PC-9 (cell line): Measurements from ENCODE around the gene PALD1. TPM values are rescaled to one million over a fixed set of nuclear protein-coding genes. Genes with fewer than 3 reads are reported as not detected.

ENCODE experiments used
- BruUV-seq: library from RNA; stranded (reverse); fragments of 400-500 nt; replicated peaks from 2 replicates; lab custom pipeline; 2021; lab: Mats Ljungman, UMichigan
- CTCF ChIA-PET: fragments of 300-600 bp; sonication (Branson Sonifier 250); formaldehyde crosslinking; loops from one replicate; lab custom pipeline; 2022; ENCODE audit warnings: antibody characterized with exemption; lab: Charles Lee
- POLR2A ChIA-PET: fragments of 300-600 bp; sonication (Branson Sonifier 250); formaldehyde crosslinking; loops from one replicate; lab custom pipeline; 2022; ENCODE audit warnings: antibody characterized with exemption; ENCODE audit not compliant: unreplicated experiment; lab: Charles Lee
- DNase-seq, 2 experiments: peaks; one replicate each; pipeline versions ENCODE4 v3.0.0 to v3.0.0-alpha.2; 2015 to 2022; ENCODE audit warnings: mixed read lengths in 1 of 2
- H2AFZ ChIP-seq: fragments of 200-600 bp; sonication (generic); 2 replicates; pipeline ENCODE4 v1.8.1; 2017; ENCODE audit warnings: antibody characterized with exemption
- H3F3A ChIP-seq: fragments of 200-600 bp; sonication (generic); 2 replicates; pipeline ENCODE4 v1.8.1; 2017; ENCODE audit warnings: antibody characterized with exemption, mild to moderate bottlenecking, low read depth; ENCODE audit not compliant: insufficient read depth
- H3K27ac ChIP-seq: fragments of 200-600 bp; sonication (generic); 2 replicates; pipeline ENCODE4 v1.6.1; 2016; ENCODE audit warnings: mixed run types
- H3K27me3 ChIP-seq: fragments of 200-600 bp; sonication (generic); 2 replicates; pipeline ENCODE4 v1.6.1; 2016; ENCODE audit warnings: low read depth, mixed run types; ENCODE audit not compliant: insufficient read depth
- H3K36me3 ChIP-seq: fragments of 200-600 bp; sonication (generic); 2 replicates; pipeline ENCODE4 v1.6.1; 2016; ENCODE audit warnings: low read depth, mixed run types
- H3K4me1 ChIP-seq: fragments of 200-600 bp; sonication (generic); replicated peaks from 2 replicates; pipeline ENCODE4 v1.6.1; 2016; ENCODE audit warnings: mixed run types; ENCODE audit not compliant: insufficient read depth
- H3K4me2 ChIP-seq: fragments of 200-600 bp; sonication (generic); 2 replicates; pipeline ENCODE4 v1.6.1; 2017; ENCODE audit warnings: mixed run types
- H3K4me3 ChIP-seq: fragments of 200-600 bp; sonication (generic); 2 replicates; pipeline ENCODE4 v1.6.1; 2016; ENCODE audit warnings: mixed run types
- H3K79me2 ChIP-seq: fragments of 200-600 bp; sonication (generic); 2 replicates; pipeline ENCODE4 v1.6.1; 2017; ENCODE audit warnings: low read depth, mixed run types
- H3K9me2 ChIP-seq: fragments of 200-600 bp; sonication (generic); 2 replicates; pipeline ENCODE4 v1.8.1; 2017; ENCODE audit warnings: mild to moderate bottlenecking; ENCODE audit not compliant: insufficient read depth
- H3K9me3 ChIP-seq: fragments of 200-600 bp; sonication (generic); 2 replicates; pipeline ENCODE4 v1.8.1; 2016; ENCODE audit warnings: low read depth; ENCODE audit not compliant: insufficient read depth
- H4K20me1 ChIP-seq: fragments of 200-600 bp; sonication (generic); 2 replicates; pipeline ENCODE4 v1.8.1; 2017; ENCODE audit not compliant: insufficient read depth
- CTCF ChIP-seq: fragments of 200-600 bp; sonication (generic); conservative IDR thresholded peaks from 2 replicates; pipeline ENCODE4 v1.6.1; 2017; ENCODE audit warnings: mixed run types, antibody characterized with exemption, mild to moderate bottlenecking, moderate library complexity
- EZH2 ChIP-seq: fragments of 200-600 bp; sonication (generic); IDR thresholded peaks from 2 replicates; pipeline ENCODE4 v1.8.0; 2017; ENCODE audit warnings: antibody characterized with exemption, low read depth
- intact Hi-C: fragments of 100-400 bp; cut with micrococcal nuclease; formaldehyde crosslinking; loops from one replicate; pipeline ENCODE4 v1.10.0; 2022; ENCODE audit not compliant: unreplicated experiment
- total RNA-seq: library from RNA; stranded (reverse); gene quantifications from 2 replicates; pipeline ENCODE4 v1.2.3, GENCODE V29; 2021

PALD1 gene
- total RNA-seq, 1 experiment from 2014 or later: 5.2 TPM

DNA sequence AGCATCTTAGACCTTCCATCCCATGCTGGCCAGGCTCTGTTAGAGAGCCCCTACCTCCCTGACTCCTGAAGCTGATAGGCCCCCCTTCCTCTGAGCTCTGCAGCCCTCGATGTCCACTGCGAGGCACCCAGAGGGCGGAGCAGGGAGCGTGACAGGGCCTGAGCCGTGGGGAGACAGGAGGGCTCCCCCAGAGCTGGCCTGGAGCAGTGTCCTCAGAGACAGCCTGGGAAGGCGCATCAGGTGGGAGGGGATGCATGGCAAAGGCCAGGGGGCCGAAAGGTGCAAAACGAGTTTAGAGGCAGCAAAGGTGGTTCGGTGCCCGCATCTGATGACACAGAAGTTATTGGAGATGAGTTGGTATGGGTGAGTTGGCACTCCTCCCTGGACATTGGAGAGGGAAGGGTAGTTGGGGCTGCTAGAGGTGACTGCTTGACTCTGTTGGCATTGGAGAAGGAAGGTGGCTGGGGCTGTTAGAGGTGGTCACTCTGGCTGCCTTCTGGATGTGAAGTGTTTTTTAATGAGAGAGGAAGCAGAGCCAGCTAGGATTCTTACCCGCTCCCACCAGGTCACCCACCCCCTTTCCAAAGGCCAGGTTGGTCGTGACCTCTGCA, 70.9 kb downstream of the PALD1 start:
- Histone ChIP-seq H3K9me3 (no peaks in the 10 kb centered on the region), H4K20me1 (no peaks in the 10 kb centered on the region; the same call in 1 of the 2 replicates), H3K27ac (no peak overlapping the region), H3K36me3 (no peaks in the 10 kb centered on the region), H3K4me2 (no peak overlapping the region), H3K4me3 (no peak overlapping the region), H3K79me2 (no peaks in the 10 kb centered on the region), H2AFZ (no peak overlapping the region), H3K4me1 (no peaks in the 10 kb centered on the region), H3F3A (peaks cover 3% of the 10 kb centered on the region; the same call in 1 of the 2 replicates), H3K9me2 (no peaks in the 10 kb centered on the region), H3K27me3 (no peaks in the 10 kb centered on the region)
- CTCF ChIA-PET: interaction anchor here (0.5 to 0.9 kb wide), 5 partner anchors 209 to 736 kb away, joined by 3 to 11 read pairs (median 3); no protein-coding TSS in a partner anchor
- TF ChIP-seq CTCF: no peak
- TF ChIP-seq EZH2: no peak
- intact Hi-C loops: loop anchor here (1.0 kb wide), 1 partner anchor 371 kb away; no protein-coding TSS in a partner anchor
- DNase-seq: no peak
- BruUV-seq: no TSS peak
- POLR2A ChIA-PET: no interaction called here

- peak; percentile 47 to 76 for DNase-seq
- H3K27ac ChIP-seq: no peak overlapping the region
- no peaks in the 10 kb centered on the region for H3K27me3 ChIP-seq
- no peaks in the 10 kb centered on the region for H3K79me2 ChIP-seq
- TF ChIP-seq EZH2 (no peak), CTCF (peak; percentile 98)
- H3K9me3 ChIP-seq: no peaks in the 10 kb centered on the region
- CTCF ChIA-PET: interaction anchor here (0.8 kb wide), 1 partner anchor 209 kb away, joined by 3 read pairs; no protein-coding TSS in a partner anchor
- no peaks in the 10 kb centered on the region for H3K9me2 ChIP-seq
- no peaks in the 10 kb centered on the region; the same call in 1 of the 2 replicates for H4K20me1 ChIP-seq
- intact Hi-C loops: loop anchor here (1.0 to 10.0 kb wide), 7 partner anchors 122 to 735 kb away; partner anchors contain the start of genes ADAMTS14, SGPL1 and UNC5B
- H3K36me3 ChIP-seq: no peaks in the 10 kb centered on the region
- no peak overlapping the region for H3K4me3 ChIP-seq
- no peak overlapping the region for H2AFZ ChIP-seq
- BruUV-seq: no TSS peak
- peaks cover 4% of the 10 kb centered on the region; the same call in 1 of the 2 replicates for H3F3A ChIP-seq
- POLR2A ChIA-PET: interaction anchor here (0.6 kb wide), 1 partner anchor 244 kb away, joined by 6 read pairs; no protein-coding TSS in a partner anchor
- H3K4me2 ChIP-seq: no peak overlapping the region
- H3K4me1 ChIP-seq: no peaks in the 10 kb centered on the region
Observed at GRCh38 chr10:70549962-70550458, 71.4 kb downstream of the PALD1 start.

GRCh38 chr10:70550459-70550858, 71.9 kb downstream of the PALD1 start:
- no peak for DNase-seq
- H3K4me1 ChIP-seq: no peaks in the 10 kb centered on the region
- CTCF ChIA-PET: interaction anchor here (0.8 kb wide), 1 partner anchor 208 kb away, joined by 3 read pairs; no protein-coding TSS in a partner anchor
- H3K9me2 ChIP-seq: no peaks in the 10 kb centered on the region
- intact Hi-C loops: loop anchor here (1.0 to 10.0 kb wide), 6 partner anchors 122 to 734 kb away; partner anchors contain the start of genes ADAMTS14, SGPL1 and UNC5B
- no peak overlapping the region for H2AFZ ChIP-seq
- H3K4me2 ChIP-seq: no peak overlapping the region
- no peaks in the 10 kb centered on the region for H3K36me3 ChIP-seq
- no peaks in the 10 kb centered on the region; the same call in 1 of the 2 replicates for H4K20me1 ChIP-seq
- BruUV-seq: no TSS peak
- TF ChIP-seq EZH2 (no peak), CTCF (no peak)
- H3K27me3 ChIP-seq: no peaks in the 10 kb centered on the region
- POLR2A ChIA-PET: interaction anchor here (0.6 kb wide), 1 partner anchor 243 kb away, joined by 6 read pairs; no protein-coding TSS in a partner anchor
- peaks cover 4% of the 10 kb centered on the region; the same call in 1 of the 2 replicates for H3F3A ChIP-seq
- H3K9me3 ChIP-seq: no peaks in the 10 kb centered on the region
- H3K79me2 ChIP-seq: no peaks in the 10 kb centered on the region
- H3K27ac ChIP-seq: no peak overlapping the region
- no peak overlapping the region for H3K4me3 ChIP-seq
